Breast epithelium (tissue), 4 donors: ENCODE data around the gene CEBPA. TPM values are rescaled to one million over a fixed set of nuclear protein-coding genes. Genes with fewer than 3 reads are reported as not detected.

ENCODE experiments used
- DNase-seq, 2 donors: peaks; one replicate each; pipeline ENCODE4 v3.0.0-alpha.2; 2019; ENCODE audit warnings: low spot score in 2 of 2
- H3K27ac ChIP-seq, 2 donors: fragments of 200-600 bp; sonication (generic) in 1 of 2; one replicate each; pipeline ENCODE4 v1.5.1; 2016 to 2019; ENCODE audit warnings: mild to moderate bottlenecking in 1 of 2
- H3K27me3 ChIP-seq, 2 donors: fragments of 200-600 bp; sonication (generic) in 1 of 2; one replicate each; pipeline versions ENCODE4 v1.5.1 to v1.6.0; 2017 to 2019; ENCODE audit warnings: control low read depth in 1 of 2, mild to moderate bottlenecking in 1 of 2
- H3K36me3 ChIP-seq: fragments of 200-600 bp; one replicate; pipeline ENCODE4 v1.5.1; 2019
- H3K4me1 ChIP-seq, 2 donors: fragments of 200-600 bp; sonication (generic); one replicate each; pipeline ENCODE4 v1.5.1; 2016 to 2019; ENCODE audit warnings: control low read depth in 1 of 2
- H3K4me3 ChIP-seq, 3 donors: fragments of 200-600 bp; sonication (generic); 1 replicate in 2 of 3; 2 replicates in 1 of 3; pipeline ENCODE4 v1.5.1; 2016 to 2019; ENCODE audit warnings: mild to moderate bottlenecking in 3 of 3, moderate library complexity in 2 of 3
- H3K9me3 ChIP-seq, 2 donors: fragments of 200-600 bp; sonication (generic) in 1 of 2; one replicate each; pipeline ENCODE4 v1.5.1; 2016 to 2019; ENCODE audit warnings: control low read depth in 1 of 2
- POLR2A ChIP-seq: fragments of 450-650 bp; IDR thresholded peaks from one replicate; pipeline ENCODE4 v1.6.1; 2016; ENCODE audit warnings: antibody characterized with exemption, mild to moderate bottlenecking, moderate library complexity
- POLR2AphosphoS5 ChIP-seq, 3 donors: sonication (generic); formaldehyde crosslinking; IDR thresholded peaks; one replicate each; pipeline ENCODE4 v1.6.1; 2017; ENCODE audit warnings: antibody characterized with exemption in 3 of 3
- intact Hi-C: fragments of 100-400 bp; cut with DNase I; formaldehyde crosslinking; loops from one replicate; pipeline ENCODE4 v1.15.1; 2023; ENCODE audit warnings: low total_unique reads
- total RNA-seq, 3 donors: library from RNA; depleted of rRNA; stranded (reverse); fragments of >200 nt; gene quantifications; one replicate each; pipeline ENCODE4 v1.1.0, GENCODE V29; 2016
- TF ChIP-seq, protein P1 (sequence below), 3 donors: fragments of 450-650 bp; IDR thresholded peaks; one replicate each; pipeline ENCODE4 v1.5.1; 2016 to 2017; ENCODE audit warnings: antibody characterized with exemption in 3 of 3, mild to moderate bottlenecking in 3 of 3, moderate library complexity in 3 of 3

Gene CEBPA
- total RNA-seq, 3 donors from 2014 or later = 35.1 to 263 (median 67.5) TPM

DNA sequence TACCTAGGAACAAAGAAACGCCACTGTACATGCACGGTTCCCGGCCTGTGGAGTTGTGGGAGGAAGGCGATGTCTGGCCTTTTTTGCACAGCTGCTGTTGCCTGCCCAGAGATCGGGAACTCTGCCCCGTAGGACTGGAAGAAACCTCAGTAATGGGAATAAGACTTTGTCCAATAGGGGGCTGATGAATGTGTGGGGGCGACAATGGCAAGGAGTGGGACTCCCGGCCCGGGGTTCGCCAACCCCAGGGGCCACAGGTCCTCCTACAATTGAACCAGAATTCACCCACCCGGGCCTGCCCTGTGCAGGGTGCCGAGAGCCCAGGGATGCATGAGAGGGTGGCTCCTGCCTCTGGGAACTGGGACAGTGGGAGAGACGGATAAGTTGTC, 2.0 kb upstream of the CEBPA start:
- no peak for TF ChIP-seq POLR2AphosphoS5 (IDR thresholded peaks at IDR 0.05)
- TF ChIP-seq, protein P1, sequence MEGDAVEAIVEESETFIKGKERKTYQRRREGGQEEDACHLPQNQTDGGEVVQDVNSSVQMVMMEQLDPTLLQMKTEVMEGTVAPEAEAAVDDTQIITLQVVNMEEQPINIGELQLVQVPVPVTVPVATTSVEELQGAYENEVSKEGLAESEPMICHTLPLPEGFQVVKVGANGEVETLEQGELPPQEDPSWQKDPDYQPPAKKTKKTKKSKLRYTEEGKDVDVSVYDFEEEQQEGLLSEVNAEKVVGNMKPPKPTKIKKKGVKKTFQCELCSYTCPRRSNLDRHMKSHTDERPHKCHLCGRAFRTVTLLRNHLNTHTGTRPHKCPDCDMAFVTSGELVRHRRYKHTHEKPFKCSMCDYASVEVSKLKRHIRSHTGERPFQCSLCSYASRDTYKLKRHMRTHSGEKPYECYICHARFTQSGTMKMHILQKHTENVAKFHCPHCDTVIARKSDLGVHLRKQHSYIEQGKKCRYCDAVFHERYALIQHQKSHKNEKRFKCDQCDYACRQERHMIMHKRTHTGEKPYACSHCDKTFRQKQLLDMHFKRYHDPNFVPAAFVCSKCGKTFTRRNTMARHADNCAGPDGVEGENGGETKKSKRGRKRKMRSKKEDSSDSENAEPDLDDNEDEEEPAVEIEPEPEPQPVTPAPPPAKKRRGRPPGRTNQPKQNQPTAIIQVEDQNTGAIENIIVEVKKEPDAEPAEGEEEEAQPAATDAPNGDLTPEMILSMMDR (IDR thresholded peaks at IDR 0.05) = no peak
- no peak for TF ChIP-seq POLR2A
- Histone ChIP-seq H3K36me3 (no peaks in the 10 kb centered on the region), H3K27me3 (no peaks in the 10 kb centered on the region), H3K9me3 (no peaks in the 10 kb centered on the region), H3K27ac (no peak overlapping the region), H3K4me1 (peaks cover 0 to 4% of the 10 kb centered on the region in 2 donors), H3K4me3 (peak overlapping the region in 1 of 3 donors; percentile 78)
- DNase-seq = peak in 1 of 2 donors; percentile 49
- intact Hi-C loops = loop anchor here (10.0 kb wide), 1 partner anchor 90 kb away; no protein-coding TSS in a partner anchor

- H3K4me3 ChIP-seq = peak overlapping the region; percentile 60 to 86 (median 78)
- H3K4me1 ChIP-seq = peaks cover 0 to 9% of the 10 kb centered on the region in 2 donors
- no peaks in the 10 kb centered on the region for H3K27me3 ChIP-seq
- H3K27ac ChIP-seq = peak overlapping the region; percentile 81 to 93
- intact Hi-C loops = loop anchor here (10.0 kb wide), 1 partner anchor 91 kb away; no protein-coding TSS in a partner anchor
- no peaks in the 10 kb centered on the region for H3K9me3 ChIP-seq
- TF ChIP-seq, protein P1 (IDR thresholded peaks at IDR 0.05) = no peak
- DNase-seq = peak; percentile 20 to 55
- H3K36me3 ChIP-seq = no peaks in the 10 kb centered on the region
These were observed 1.5 kb upstream of the CEBPA start for GRCh38 chr19:33303791-33304345.

- no peaks in the 10 kb centered on the region for H3K9me3 ChIP-seq
- no peaks in the 10 kb centered on the region for H3K36me3 ChIP-seq
- peak; percentile 16 to 64 for DNase-seq
- H3K4me3 ChIP-seq = peak overlapping the region; percentile 60 to 86 (median 78)
- peak overlapping the region; percentile 81 to 93 for H3K27ac ChIP-seq
- intact Hi-C loops = loop anchor here (10.0 kb wide), 1 partner anchor 92 kb away; no protein-coding TSS in a partner anchor
- no peaks in the 10 kb centered on the region for H3K27me3 ChIP-seq
- H3K4me1 ChIP-seq = peaks cover 0 to 9% of the 10 kb centered on the region in 2 donors
- TF ChIP-seq, protein P1 (IDR thresholded peaks at IDR 0.05) = no peak
- no peak for TF ChIP-seq POLR2A
- no peak for TF ChIP-seq POLR2AphosphoS5 (IDR thresholded peaks at IDR 0.05)
These were observed 848 bp upstream of the CEBPA start for GRCh38 chr19:33302974-33303790.

GRCh38 chr19:33301900-33302174, 497 bp downstream of the CEBPA start:
- Histone ChIP-seq H3K36me3 (no peaks in the 10 kb centered on the region), H3K4me3 (peak overlapping the region; percentile 60 to 86 (median 78)), H3K27ac (peak overlapping the region; percentile 81 to 93), H3K9me3 (no peaks in the 10 kb centered on the region), H3K27me3 (no peaks in the 10 kb centered on the region), H3K4me1 (peaks cover 0 to 9% of the 10 kb centered on the region in 2 donors)
- TF ChIP-seq POLR2AphosphoS5 (IDR thresholded peaks at IDR 0.05) = no peak
- TF ChIP-seq, protein P1 (IDR thresholded peaks at IDR 0.05) = no peak
- intact Hi-C loops = loop anchor here (10.0 kb wide), 1 partner anchor 93 kb away; no protein-coding TSS in a partner anchor
- no peak for DNase-seq
